Measurements from ENCODE around the gene MBD5.

GRCh38 chr2:148531669-148532428 is 511.0 kb downstream of the MBD5 start:
- TF ChIP-seq ARNT (IDR thresholded peaks at IDR 0.05) = no peak
- TF ChIP-seq SP1 (IDR thresholded peaks at IDR 0.05) = no peak
- TF ChIP-seq ELF4 (IDR thresholded peaks at IDR 0.05) = no peak
- no peak for TF ChIP-seq FOXM1 (IDR thresholded peaks at IDR 0.05; ENCODE audit: borderline replicate concordance)
- no peak for TF ChIP-seq L3MBTL2 (conservative IDR thresholded peaks at IDR 0.05)
- no peak for TF ChIP-seq SUZ12 (IDR thresholded peaks at IDR 0.05)
